K562 (cell line): ENCODE data around the gene OR7E24. TPM values are rescaled to one million over a fixed set of nuclear protein-coding genes. Genes with fewer than 3 reads are reported as not detected.

Experiments
- ATAC-seq: fragments of 200-7000 bp; cut with Tn5 transposase; 3 replicates; pipeline ENCODE4 v1.9.1; 2020; ENCODE audit warnings: moderate library complexity
- BruUV-seq: library from RNA; stranded (reverse); fragments of 400-500 nt; replicated peaks from 2 replicates; lab custom pipeline; 2021; lab: Mats Ljungman, UMichigan
- CTCF ChIA-PET: fragments of 300-600 bp; formaldehyde crosslinking; extraction: SDS; loops from one replicate; lab custom pipeline; 2021; ENCODE audit warnings: low intra/inter-chr PET ratio; lab: Yijun Ruan, JAX
- POLR2A ChIA-PET: fragments of 300-600, 350-650 bp; sonication (Branson Sonifier 250); formaldehyde crosslinking; extraction: SDS; loops from one replicate; lab custom pipeline; 2021; ENCODE audit warnings: antibody characterized with exemption, inconsistent platforms; lab: Yijun Ruan, JAX
- DNase-seq, 4 experiments: peaks; one replicate each; pipeline versions ENCODE4 v3.0.0 to v3.0.0-alpha.2; 2011 to 2018; ENCODE audit warnings: low spot score in 3 of 4, mixed read lengths in 3 of 4; ENCODE audit errors: extremely low read depth in 1 of 4
- FAIRE-seq: peaks from 2 replicates; lab custom pipeline; 2011; peaks lifted over from hg19 to GRCh38; lab: Jason Lieb, UNC
- H2AFZ ChIP-seq: 2 replicates; pipeline ENCODE4 v1.6.0; 2011; ENCODE audit warnings: low read depth, low read length, control low read depth, inconsistent platforms
- H3K27ac ChIP-seq: fragments of 200-600 bp; 3 replicates; pipeline ENCODE4 v1.8.0; 2011; ENCODE audit warnings: low read depth, mild to moderate bottlenecking, control low read depth, inconsistent platforms, low read length, moderate library complexity, mixed read lengths; ENCODE audit errors: extremely low read depth
- H3K27me3 ChIP-seq, 2 experiments: fragments of 300-600 bp in 1 of 2; 2 replicates in 1 of 2; 3 replicates in 1 of 2; pipeline versions ENCODE4 v1.6.0 to v1.8.0; 2011; ENCODE audit warnings: inconsistent platforms in 2 of 2, low read length in 2 of 2, mild to moderate bottlenecking in 1 of 2, mixed read lengths in 1 of 2, moderate library complexity in 1 of 2; ENCODE audit not compliant: control insufficient read depth in 2 of 2, insufficient read depth in 2 of 2
- H3K36me3 ChIP-seq: fragments of 300-600 bp; 3 replicates; pipeline ENCODE4 v1.8.0; 2011; ENCODE audit warnings: mild to moderate bottlenecking, low read length, inconsistent platforms; ENCODE audit not compliant: control insufficient read depth, insufficient read depth
- H3K4me1 ChIP-seq, 2 experiments: fragments of 200-600 bp in 1 of 2; replicated peaks in 1 of 2; 2 replicates in 1 of 2; 3 replicates in 1 of 2; pipeline versions ENCODE4 v1.5.1 to v1.8.0; 2011; ENCODE audit warnings: inconsistent platforms in 2 of 2, low read length in 2 of 2, mild to moderate bottlenecking in 1 of 2, mixed read lengths in 1 of 2, moderate library complexity in 1 of 2; ENCODE audit not compliant: control insufficient read depth in 2 of 2, insufficient read depth in 2 of 2
- H3K4me2 ChIP-seq: 2 replicates; pipeline ENCODE4 v1.6.1; 2011; ENCODE audit warnings: low read length, control low read depth, inconsistent platforms, mixed read lengths; ENCODE audit not compliant: insufficient read depth
- H3K4me3 ChIP-seq: fragments of 200-600 bp; sonication (generic), shearing (Covaris generic); 2 replicates; pipeline ENCODE4 v1.5.1; 2016; ENCODE audit warnings: control low read depth, inconsistent platforms
- H3K79me2 ChIP-seq: fragments of 200-600 bp; 3 replicates; pipeline ENCODE4 v1.8.0; 2011; ENCODE audit warnings: low read length, inconsistent platforms; ENCODE audit not compliant: control insufficient read depth, insufficient read depth
- H3K9ac ChIP-seq, 2 experiments: 2 replicates each; pipeline versions ENCODE4 v1.6.0 to v1.6.1; 2011; ENCODE audit warnings: low read depth in 2 of 2, low read length in 2 of 2, control low read depth in 1 of 2, inconsistent platforms in 1 of 2, mild to moderate bottlenecking in 1 of 2, mixed read lengths in 1 of 2; ENCODE audit not compliant: insufficient read depth in 1 of 2
- H3K9me1 ChIP-seq: one replicate; pipeline ENCODE4 v1.6.0; 2011; ENCODE audit warnings: inconsistent platforms, mild to moderate bottlenecking, low read length, moderate library complexity; ENCODE audit not compliant: control insufficient read depth, insufficient read depth
- H3K9me3 ChIP-seq: replicated peaks from 2 replicates; pipeline ENCODE4 v1.5.1; 2011; ENCODE audit warnings: low read depth, low read length, inconsistent platforms; ENCODE audit not compliant: control insufficient read depth, insufficient read depth
- H4K20me1 ChIP-seq: replicated peaks from 2 replicates; pipeline ENCODE4 v1.6.1; 2011; ENCODE audit warnings: low read length, inconsistent platforms, mixed read lengths; ENCODE audit not compliant: control insufficient read depth, insufficient read depth
- ARID1B ChIP-seq: fragments of 450-650 bp; IDR thresholded peaks from 2 replicates; pipeline ENCODE4 v1.6.1; 2016; ENCODE audit warnings: antibody characterized with exemption, mild to moderate bottlenecking, inconsistent platforms
- BDP1 ChIP-seq: IDR thresholded peaks from 3 replicates; pipeline ENCODE4 v1.6.1; 2011; ENCODE audit not compliant: insufficient read length, insufficient read depth
- CREB1 ChIP-seq, 2 experiments: sonication (generic) in 1 of 2; formaldehyde crosslinking in 1 of 2; IDR thresholded peaks; 2 replicates each; pipeline versions ENCODE4 v1.6.1 to v1.8.0; 2012 to 2022; ENCODE audit warnings: inconsistent platforms in 1 of 2, mild to moderate bottlenecking in 1 of 2, missing genetic modification reagents in 1 of 2, moderate library complexity in 1 of 2
- DEAF1 ChIP-seq: fragments of 450-650 bp; formaldehyde crosslinking; IDR thresholded peaks from 2 replicates; pipeline ENCODE4 v1.4.0; 2020; ENCODE audit warnings: mild to moderate bottlenecking, moderate library complexity
- FOXA1 ChIP-seq: fragments of 450-650 bp; IDR thresholded peaks from 2 replicates; pipeline ENCODE4 v1.6.1; 2016; ENCODE audit warnings: mild to moderate bottlenecking, borderline replicate concordance
- FOXO4 ChIP-seq: fragments of 450-650 bp; formaldehyde crosslinking; IDR thresholded peaks from 2 replicates; pipeline ENCODE4 v1.4.0; 2020; ENCODE audit warnings: mild to moderate bottlenecking, moderate library complexity
- HDAC6 ChIP-seq: IDR thresholded peaks from 2 replicates; pipeline ENCODE4 v1.6.1; 2012; ENCODE audit warnings: low read depth, mild to moderate bottlenecking, control low read depth, inconsistent platforms, low read length, moderate library complexity
- KLF16 ChIP-seq: IDR thresholded peaks from 2 replicates; pipeline ENCODE4 v1.6.1; 2016; ENCODE audit warnings: antibody characterized with exemption
- ZC3H4 ChIP-seq: sonication (generic); formaldehyde crosslinking; IDR thresholded peaks from 2 replicates; pipeline ENCODE4 v1.9.0; 2021; ENCODE audit warnings: missing genetic modification reagents, borderline replicate concordance
- ZNF280A ChIP-seq: fragments of 450-650 bp; IDR thresholded peaks from 2 replicates; pipeline ENCODE4 v1.6.1; 2018; ENCODE audit warnings: mild to moderate bottlenecking, low read depth; ENCODE audit not compliant: partially characterized antibody
- WGBS: fragments of 100-300 bp; shearing (Covaris generic); methylation state at CpG from one replicate; pipeline ENCODE4 v1.1.6; 2016; ENCODE audit warnings: low coverage, mixed read lengths; ENCODE audit not compliant: insufficient coverage; ENCODE audit errors: missing lambda C conversion rate; 5-methylcytosine and 5-hydroxymethylcytosine counted together
- in situ Hi-C: fragments of 300-500 bp; cut with MboI; formaldehyde crosslinking; loops from 4 replicates; pipeline ENCODE4 v1.15.0; 2018; ENCODE audit warnings: inconsistent platforms, mixed read lengths
- intact Hi-C: fragments of 100-400 bp; cut with micrococcal nuclease; formaldehyde crosslinking; loops from 2 replicates; pipeline ENCODE4 v1.14.2; 2022
- polyA plus RNA-seq, 8 experiments: library from polyadenylated mRNA; depleted of rRNA in 4 of 8; stranded (reverse) in 5 of 8; unstranded in 3 of 8; fragments of >200 nt; fragmentation: Nextera tagmentation in 2 of 8; fragmentation: Illumina TruSeq in 1 of 8; extraction: Ambion mirVana in 2 of 8; extraction: Trizol in 1 of 8; gene quantifications; 2 replicates each; pipeline versions ENCODE4 v1.2.1 to v1.2.3, GENCODE V29; 2011 to 2014; ENCODE audit warnings: inconsistent platforms in 1 of 8, missing spikeins in 1 of 8
- total RNA-seq, 7 experiments: library from RNA; depleted of rRNA in 6 of 7; stranded (reverse); fragments of >200 nt in 6 of 7; fragmentation: Illumina TruSeq in 2 of 7; extraction: Trizol in 2 of 7; gene quantifications; 2 replicates each; pipeline versions ENCODE4 v1.2.1 to v1.2.3, GENCODE V29; 2011 to 2021; ENCODE audit warnings: low replicate concordance in 1 of 7
- TF ChIP-seq, protein P1 (sequence below): fragments of 450-650 bp; formaldehyde crosslinking; IDR thresholded peaks from 2 replicates; pipeline ENCODE4 v1.4.0; 2022; ENCODE audit warnings: missing genetic modification characterization
- TF ChIP-seq, protein P2 (sequence below): sonication (generic); formaldehyde crosslinking; IDR thresholded peaks from 2 replicates; pipeline ENCODE4 v1.4.0; 2020; ENCODE audit warnings: mild to moderate bottlenecking, missing genetic modification reagents

Gene OR7E24
- total and polyA plus RNA-seq, 9 of the 15 experiments (the other 6 are each of a cell fraction or from before 2014, with no cell fraction given), result not detected

DNA sequence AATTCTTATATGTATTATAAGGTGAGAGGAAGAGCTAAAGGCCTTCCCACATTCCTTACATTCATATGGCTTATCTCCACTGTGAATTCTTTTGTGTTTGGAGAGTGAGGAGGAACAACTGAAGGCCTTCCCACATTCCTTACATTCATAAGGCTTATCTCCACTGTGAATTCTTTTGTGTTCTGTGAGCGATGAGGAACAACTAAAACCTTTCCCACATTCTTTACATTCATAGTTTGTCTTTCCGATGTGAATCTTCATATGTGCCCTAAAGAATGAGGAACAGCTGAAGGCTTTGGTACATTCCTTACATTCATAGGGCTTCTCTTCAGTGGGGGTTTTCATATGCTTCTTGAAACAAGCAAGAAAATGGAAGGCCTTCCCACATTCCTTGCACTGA lies 45.6 kb downstream of the OR7E24 start:
- DNase-seq, result no peak
- no peak overlapping the region for H3K4me2 ChIP-seq
- TF ChIP-seq ZNF280A (no peak), FOXO4 (CRISPR knock-in tag) (no peak), ARID1B (no peak), FOXA1 (no peak), CREB1 (IDR thresholded peaks at IDR 0.05) (no peak), CREB1 (CRISPR knock-in tag; IDR thresholded peaks at IDR 0.05) (no peak), KLF16 (no peak), HDAC6 (no peak), BDP1 (no peak), ZC3H4 (CRISPR knock-in tag) (no peak), DEAF1 (CRISPR knock-in tag) (no peak)
- TF ChIP-seq, protein P1, sequence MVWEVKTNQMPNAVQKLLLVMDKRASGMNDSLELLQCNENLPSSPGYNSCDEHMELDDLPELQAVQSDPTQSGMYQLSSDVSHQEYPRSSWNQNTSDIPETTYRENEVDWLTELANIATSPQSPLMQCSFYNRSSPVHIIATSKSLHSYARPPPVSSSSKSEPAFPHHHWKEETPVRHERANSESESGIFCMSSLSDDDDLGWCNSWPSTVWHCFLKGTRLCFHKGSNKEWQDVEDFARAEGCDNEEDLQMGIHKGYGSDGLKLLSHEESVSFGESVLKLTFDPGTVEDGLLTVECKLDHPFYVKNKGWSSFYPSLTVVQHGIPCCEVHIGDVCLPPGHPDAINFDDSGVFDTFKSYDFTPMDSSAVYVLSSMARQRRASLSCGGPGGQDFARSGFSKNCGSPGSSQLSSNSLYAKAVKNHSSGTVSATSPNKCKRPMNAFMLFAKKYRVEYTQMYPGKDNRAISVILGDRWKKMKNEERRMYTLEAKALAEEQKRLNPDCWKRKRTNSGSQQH (CRISPR knock-in tag), result no peak
- TF ChIP-seq, protein P2, sequence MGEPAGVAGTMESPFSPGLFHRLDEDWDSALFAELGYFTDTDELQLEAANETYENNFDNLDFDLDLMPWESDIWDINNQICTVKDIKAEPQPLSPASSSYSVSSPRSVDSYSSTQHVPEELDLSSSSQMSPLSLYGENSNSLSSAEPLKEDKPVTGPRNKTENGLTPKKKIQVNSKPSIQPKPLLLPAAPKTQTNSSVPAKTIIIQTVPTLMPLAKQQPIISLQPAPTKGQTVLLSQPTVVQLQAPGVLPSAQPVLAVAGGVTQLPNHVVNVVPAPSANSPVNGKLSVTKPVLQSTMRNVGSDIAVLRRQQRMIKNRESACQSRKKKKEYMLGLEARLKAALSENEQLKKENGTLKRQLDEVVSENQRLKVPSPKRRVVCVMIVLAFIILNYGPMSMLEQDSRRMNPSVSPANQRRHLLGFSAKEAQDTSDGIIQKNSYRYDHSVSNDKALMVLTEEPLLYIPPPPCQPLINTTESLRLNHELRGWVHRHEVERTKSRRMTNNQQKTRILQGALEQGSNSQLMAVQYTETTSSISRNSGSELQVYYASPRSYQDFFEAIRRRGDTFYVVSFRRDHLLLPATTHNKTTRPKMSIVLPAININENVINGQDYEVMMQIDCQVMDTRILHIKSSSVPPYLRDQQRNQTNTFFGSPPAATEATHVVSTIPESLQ (CRISPR knock-in tag), result no peak
- BruUV-seq, result no TSS peak
- no peaks in the 10 kb centered on the region for H3K9me1 ChIP-seq
- in situ Hi-C loops, result no loop called here
- ChIA-PET POLR2A (no interaction called here), CTCF (no interaction called here)
- FAIRE-seq, result no peak
- no peaks in the 10 kb centered on the region for H3K4me1 ChIP-seq
- no peak overlapping the region for H3K9ac ChIP-seq
- H3K36me3 ChIP-seq, result peaks cover 20% of the 10 kb centered on the region; the same call in 1 of the 3 replicates
- H3K27me3 ChIP-seq, result no peaks in the 10 kb centered on the region
- H3K27ac ChIP-seq, result no peak overlapping the region
- no peaks in the 10 kb centered on the region for H3K79me2 ChIP-seq
- no peak overlapping the region for H2AFZ ChIP-seq
- no peaks in the 10 kb centered on the region for H4K20me1 ChIP-seq
- 75% methylated on average over 2 of the region's 2 CpGs for WGBS
- H3K9me3 ChIP-seq, result peaks cover 1% of the 10 kb centered on the region; the same call in 1 of the 2 replicates
- H3K4me3 ChIP-seq, result no peak overlapping the region
- intact Hi-C loops, result no loop called here
- no peak for ATAC-seq
